Activated CD8-positive, alpha-beta T cell treated with anti-CD3 and anti-CD28 coated beads for 36 hours (primary cell): ENCODE results near the gene SPOCD1. TPM values are rescaled to one million over a fixed set of nuclear protein-coding genes. Genes with fewer than 3 reads are reported as not detected.

Experiments
- ATAC-seq: fragments of 200-7000 bp; cut with Tn5 transposase; one replicate; pipeline ENCODE4 v1.10.0; 2021; ENCODE audit warnings: mild to moderate bottlenecking, moderate library complexity
- CTCF ChIA-PET: fragments of 350-600 bp; sonication (Branson Sonifier 250); formaldehyde crosslinking; loops from one replicate; lab custom pipeline; 2021; ENCODE audit warnings: antibody characterized with exemption; lab: Charles Lee
- POLR2A ChIA-PET: fragments of 350-600 bp; sonication (Branson Sonifier 250); formaldehyde crosslinking; loops from one replicate; lab custom pipeline; 2021; ENCODE audit warnings: antibody characterized with exemption; lab: Charles Lee
- DNase-seq: peaks from one replicate; pipeline ENCODE4 v3.0.0-alpha.2; 2020
- H3K27ac Mint-ChIP-seq: one replicate; pipeline ENCODE4 v1.8.0; 2021; ENCODE audit warnings: mild to moderate bottlenecking, mixed read lengths
- H3K27me3 Mint-ChIP-seq: one replicate; pipeline ENCODE4 v1.8.0; 2021; ENCODE audit warnings: mixed read lengths
- H3K36me3 Mint-ChIP-seq: one replicate; pipeline ENCODE4 v1.8.0; 2021; ENCODE audit warnings: low read depth, mixed read lengths
- H3K4me1 Mint-ChIP-seq: one replicate; pipeline ENCODE4 v1.8.0; 2021; ENCODE audit warnings: low read depth, mixed read lengths
- H3K4me3 Mint-ChIP-seq: one replicate; pipeline ENCODE4 v1.8.0; 2021; ENCODE audit warnings: mild to moderate bottlenecking, moderate library complexity, mixed read lengths
- H3K9me3 Mint-ChIP-seq: one replicate; pipeline ENCODE4 v1.8.0; 2021; ENCODE audit warnings: mixed read lengths
- intact Hi-C: fragments of 100-400 bp; cut with micrococcal nuclease; formaldehyde crosslinking; loops from one replicate; pipeline ENCODE4 v1.10.0; 2022
- total RNA-seq, 2 experiments: library from RNA; stranded (reverse); gene quantifications; one replicate each; pipeline ENCODE4 v1.2.3, GENCODE V29; 2021
- TF ChIP-seq, protein P1 (sequence below): fragments of 200-600 bp; IDR thresholded peaks from one replicate; pipeline ENCODE4 v1.8.0; 2022; ENCODE audit warnings: antibody characterized with exemption, mild to moderate bottlenecking

The SPOCD1 gene
- total RNA-seq, 2 experiments from 2014 or later: not detected

GRCh38 chr1:31859719-31860118, 43.9 kb upstream of the SPOCD1 start:
- no peak for ATAC-seq
- no peaks in the 10 kb centered on the region for H3K4me1 Mint-ChIP-seq
- CTCF ChIA-PET: interaction anchor here (1.5 kb wide), 1 partner anchor 11 kb away, joined by 4 read pairs; no protein-coding TSS in a partner anchor
- DNase-seq: no peak
- no peaks in the 10 kb centered on the region for H3K9me3 Mint-ChIP-seq
- intact Hi-C loops: no loop called here
- H3K27me3 Mint-ChIP-seq: no peaks in the 10 kb centered on the region
- TF ChIP-seq, protein P1, sequence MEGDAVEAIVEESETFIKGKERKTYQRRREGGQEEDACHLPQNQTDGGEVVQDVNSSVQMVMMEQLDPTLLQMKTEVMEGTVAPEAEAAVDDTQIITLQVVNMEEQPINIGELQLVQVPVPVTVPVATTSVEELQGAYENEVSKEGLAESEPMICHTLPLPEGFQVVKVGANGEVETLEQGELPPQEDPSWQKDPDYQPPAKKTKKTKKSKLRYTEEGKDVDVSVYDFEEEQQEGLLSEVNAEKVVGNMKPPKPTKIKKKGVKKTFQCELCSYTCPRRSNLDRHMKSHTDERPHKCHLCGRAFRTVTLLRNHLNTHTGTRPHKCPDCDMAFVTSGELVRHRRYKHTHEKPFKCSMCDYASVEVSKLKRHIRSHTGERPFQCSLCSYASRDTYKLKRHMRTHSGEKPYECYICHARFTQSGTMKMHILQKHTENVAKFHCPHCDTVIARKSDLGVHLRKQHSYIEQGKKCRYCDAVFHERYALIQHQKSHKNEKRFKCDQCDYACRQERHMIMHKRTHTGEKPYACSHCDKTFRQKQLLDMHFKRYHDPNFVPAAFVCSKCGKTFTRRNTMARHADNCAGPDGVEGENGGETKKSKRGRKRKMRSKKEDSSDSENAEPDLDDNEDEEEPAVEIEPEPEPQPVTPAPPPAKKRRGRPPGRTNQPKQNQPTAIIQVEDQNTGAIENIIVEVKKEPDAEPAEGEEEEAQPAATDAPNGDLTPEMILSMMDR: no peak
- no peak overlapping the region for H3K27ac Mint-ChIP-seq
- POLR2A ChIA-PET: no interaction called here
- H3K36me3 Mint-ChIP-seq: no peaks in the 10 kb centered on the region
- H3K4me3 Mint-ChIP-seq: no peak overlapping the region

DNA sequence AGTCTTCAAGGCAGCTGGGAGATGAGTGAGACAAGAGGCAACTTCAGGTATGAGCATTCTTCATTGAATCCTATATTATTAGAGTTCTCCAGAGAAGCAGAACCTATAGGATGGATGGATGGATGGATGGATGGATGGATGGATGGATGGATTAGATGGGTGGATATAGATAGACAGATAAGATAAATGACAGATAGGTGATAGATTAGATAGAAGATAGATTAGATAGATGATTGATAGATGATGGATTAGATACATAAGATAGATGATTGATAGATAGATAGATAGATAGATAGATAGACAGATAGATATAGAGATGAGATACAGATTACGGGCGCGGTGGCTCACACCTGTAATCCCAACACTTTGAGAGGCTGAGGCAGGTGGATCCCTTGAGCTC, 43.2 kb upstream of the SPOCD1 start:
- H3K36me3 Mint-ChIP-seq: no peaks in the 10 kb centered on the region
- intact Hi-C loops: no loop called here
- TF ChIP-seq, protein P1: no peak
- H3K4me1 Mint-ChIP-seq: no peaks in the 10 kb centered on the region
- DNase-seq: no peak
- no peak overlapping the region for H3K27ac Mint-ChIP-seq
- H3K27me3 Mint-ChIP-seq: no peaks in the 10 kb centered on the region
- POLR2A ChIA-PET: no interaction called here
- no peak overlapping the region for H3K4me3 Mint-ChIP-seq
- no peak for ATAC-seq
- CTCF ChIA-PET: interaction anchor here (1.1 kb wide), 1 partner anchor 114 kb away, joined by 3 read pairs; no protein-coding TSS in a partner anchor
- H3K9me3 Mint-ChIP-seq: no peaks in the 10 kb centered on the region

- intact Hi-C loops: no loop called here
- Mint-ChIP-seq H3K27me3 (no peaks in the 10 kb centered on the region), H3K4me1 (no peaks in the 10 kb centered on the region), H3K4me3 (no peak overlapping the region), H3K27ac (no peak overlapping the region), H3K9me3 (no peaks in the 10 kb centered on the region), H3K36me3 (no peaks in the 10 kb centered on the region)
- ChIA-PET CTCF (interaction anchor here (1.1 to 1.9 kb wide), 3 partner anchors 34 to 115 kb away, joined by 3 to 7 read pairs (median 3); no protein-coding TSS in a partner anchor), POLR2A (interaction anchor here (0.7 kb wide), 1 partner anchor 22 kb away, joined by 7 read pairs; no protein-coding TSS in a partner anchor)
- ATAC-seq (no peak), DNase-seq (no peak)
- TF ChIP-seq, protein P1: no peak
Measured at GRCh38 chr1:31857863-31858262, 42.0 kb upstream of the SPOCD1 start.

- Mint-ChIP-seq H3K4me3 (no peak overlapping the region), H3K36me3 (no peaks in the 10 kb centered on the region), H3K4me1 (no peaks in the 10 kb centered on the region), H3K27ac (no peak overlapping the region), H3K27me3 (no peaks in the 10 kb centered on the region), H3K9me3 (no peaks in the 10 kb centered on the region)
- ChIA-PET POLR2A (no interaction called here), CTCF (no interaction called here)
- intact Hi-C loops: no loop called here
- no peak for ATAC-seq
- TF ChIP-seq, protein P1: no peak
- no peak for DNase-seq
Measured at GRCh38 chr1:31856140-31856539, 40.3 kb upstream of the SPOCD1 start.

DNA sequence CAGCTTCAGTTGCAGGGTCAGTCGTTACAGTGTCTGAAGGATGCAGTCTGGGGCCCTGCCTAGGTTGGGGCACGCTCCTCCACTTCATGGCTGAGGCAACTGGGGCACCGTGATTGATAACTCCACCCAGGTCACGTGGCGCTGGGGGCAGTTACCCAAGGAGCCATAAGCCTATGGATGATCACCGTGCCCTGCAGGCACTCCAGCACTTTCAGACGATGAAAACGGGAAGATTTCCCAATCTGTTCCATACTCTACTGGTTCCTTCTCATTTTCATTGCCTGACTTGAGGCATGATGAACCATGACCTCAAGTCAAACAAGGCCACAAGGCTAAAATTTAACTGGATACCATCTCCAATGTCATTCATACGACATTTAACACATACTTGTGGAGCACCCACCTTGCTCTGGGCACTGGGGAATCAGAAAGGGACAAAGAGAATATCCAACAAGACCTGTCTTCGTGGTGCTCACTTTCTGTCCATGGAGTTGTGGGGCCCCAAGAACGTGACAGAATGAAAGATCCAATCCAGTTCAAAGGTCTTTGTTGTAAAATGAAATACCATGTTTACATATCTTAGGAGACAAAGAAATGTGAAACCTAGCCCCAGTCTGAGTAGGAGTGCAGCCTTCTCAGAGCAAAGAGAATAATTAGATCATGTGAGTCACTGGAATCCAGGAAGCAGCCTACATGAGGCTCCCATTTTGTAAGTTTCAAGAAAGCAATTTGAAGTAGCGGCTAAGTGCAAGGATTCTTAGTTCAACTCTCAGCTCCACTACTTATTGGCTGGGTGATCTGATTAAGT, 39.4 kb upstream of the SPOCD1 start:
- H3K9me3 Mint-ChIP-seq: no peaks in the 10 kb centered on the region
- H3K27ac Mint-ChIP-seq: no peak overlapping the region
- DNase-seq (no peak), ATAC-seq (peak; percentile 74)
- TF ChIP-seq, protein P1: no peak
- no peaks in the 10 kb centered on the region for H3K4me1 Mint-ChIP-seq
- CTCF ChIA-PET: no interaction called here
- H3K27me3 Mint-ChIP-seq: no peaks in the 10 kb centered on the region
- no peaks in the 10 kb centered on the region for H3K36me3 Mint-ChIP-seq
- H3K4me3 Mint-ChIP-seq: no peak overlapping the region
- POLR2A ChIA-PET: interaction anchor here (1.2 to 1.4 kb wide), 2 partner anchors 17 to 20 kb away, joined by 3 to 4 read pairs; no protein-coding TSS in a partner anchor
- intact Hi-C loops: no loop called here
